GM12878 (cell line): Measurements from ENCODE around the gene TRIM69. TPM values are rescaled to one million over a fixed set of nuclear protein-coding genes. Genes with fewer than 3 reads are reported as not detected.

Experiments used
- BCL11A ChIP-seq: IDR thresholded peaks from 2 replicates; pipeline ENCODE4 v1.6.1; 2011; ENCODE audit warnings: low read depth, low read length
- BRCA1 ChIP-seq: IDR thresholded peaks from 2 replicates; pipeline ENCODE4 v1.6.1; 2011; ENCODE audit warnings: low read depth, low read length, improper control_type of control experiment
- CHD4 ChIP-seq: fragments of 200-600 bp; sonication (generic); IDR thresholded peaks from 2 replicates; pipeline ENCODE4 v1.6.1; 2016; ENCODE audit warnings: mild to moderate bottlenecking
- CREM ChIP-seq: IDR thresholded peaks from 2 replicates; pipeline ENCODE4 v1.6.1; 2014; ENCODE audit warnings: antibody characterized with exemption, low read depth
- EP300 ChIP-seq, 2 experiments: fragments of 150-350 bp in 1 of 2; IDR thresholded peaks; 2 replicates each; pipeline ENCODE4 v1.6.1; 2011 to 2012; ENCODE audit warnings: low read depth in 2 of 2, low read length in 2 of 2, borderline replicate concordance in 1 of 2, improper control_type of control experiment in 1 of 2, inconsistent platforms in 1 of 2; ENCODE audit not compliant: control insufficient read depth in 1 of 2
- ESRRA ChIP-seq: IDR thresholded peaks from 2 replicates; pipeline ENCODE4 v1.6.1; 2012; ENCODE audit warnings: mild to moderate bottlenecking, low read length, improper control_type of control experiment
- EZH2 ChIP-seq: IDR thresholded peaks from 2 replicates; pipeline ENCODE4 v1.6.1; 2012; ENCODE audit warnings: low read depth, mild to moderate bottlenecking, control low read depth, inconsistent platforms, low read length, borderline replicate concordance; ENCODE audit not compliant: control insufficient read depth
- FOS ChIP-seq: IDR thresholded peaks from 3 replicates; pipeline ENCODE4 v1.6.1; 2011; ENCODE audit warnings: borderline replicate concordance; ENCODE audit not compliant: insufficient read length; ENCODE audit errors: extremely low read depth
- GATAD2B ChIP-seq: fragments of 450-650 bp; conservative IDR thresholded peaks from 2 replicates; pipeline ENCODE4 v1.6.1; 2017; ENCODE audit warnings: low read depth, mild to moderate bottlenecking, moderate library complexity
- HDGF ChIP-seq: fragments of 450-650 bp; IDR thresholded peaks from 2 replicates; pipeline ENCODE4 v1.6.1; 2016; ENCODE audit warnings: antibody characterized with exemption
- KAT2A ChIP-seq: conservative IDR thresholded peaks from 2 replicates; pipeline ENCODE4 v1.6.1; 2011; ENCODE audit warnings: low read depth, low read length; ENCODE audit not compliant: control insufficient read depth
- LARP7 ChIP-seq: fragments of 450-650 bp; IDR thresholded peaks from 2 replicates; pipeline ENCODE4 v1.6.1; 2017; ENCODE audit warnings: mild to moderate bottlenecking
- MEF2A ChIP-seq: IDR thresholded peaks from 2 replicates; pipeline ENCODE4 v1.6.1; 2011; ENCODE audit warnings: low read depth, mild to moderate bottlenecking, low read length, moderate library complexity; ENCODE audit not compliant: insufficient read depth
- MTA3 ChIP-seq: IDR thresholded peaks from 2 replicates; pipeline ENCODE4 v1.6.1; 2012; ENCODE audit warnings: low read length, inconsistent platforms, borderline replicate concordance
- NFYB ChIP-seq: IDR thresholded peaks from 2 replicates; pipeline ENCODE4 v1.6.1; 2011; ENCODE audit warnings: low read depth, mild to moderate bottlenecking, low read length, improper control_type of control experiment, moderate library complexity; ENCODE audit not compliant: insufficient read depth
- NR2C1 ChIP-seq: fragments of 450-650 bp; IDR thresholded peaks from 2 replicates; pipeline ENCODE4 v1.6.1; 2017; ENCODE audit warnings: antibody characterized with exemption, mild to moderate bottlenecking, moderate library complexity
- PAX8 ChIP-seq: fragments of 450-650 bp; IDR thresholded peaks from 2 replicates; pipeline ENCODE4 v1.6.1; 2017; ENCODE audit warnings: mild to moderate bottlenecking, moderate library complexity
- PML ChIP-seq: IDR thresholded peaks from 2 replicates; pipeline ENCODE4 v1.6.1; 2012; ENCODE audit warnings: low read length, inconsistent platforms
- POLR2AphosphoS2 ChIP-seq: IDR thresholded peaks from 2 replicates; pipeline ENCODE4 v1.6.1; 2011; ENCODE audit warnings: low read depth, mild to moderate bottlenecking, low read length, improper control_type of control experiment, moderate library complexity
- RCOR1 ChIP-seq: conservative IDR thresholded peaks from 2 replicates; pipeline ENCODE4 v1.6.1; 2012; ENCODE audit warnings: low read depth, low read length, improper control_type of control experiment
- SIX5 ChIP-seq: IDR thresholded peaks from 2 replicates; pipeline ENCODE4 v1.6.1; 2011; ENCODE audit warnings: mild to moderate bottlenecking, low read depth, low read length, moderate library complexity; ENCODE audit not compliant: severe bottlenecking
- SPI1 ChIP-seq: IDR thresholded peaks from 2 replicates; pipeline ENCODE4 v1.6.1; 2011; ENCODE audit warnings: low read depth, mild to moderate bottlenecking, low read length, moderate library complexity, borderline replicate concordance; ENCODE audit not compliant: insufficient read depth
- SREBF1 ChIP-seq: IDR thresholded peaks from 2 replicates; pipeline ENCODE4 v1.6.1; 2012; ENCODE audit warnings: mild to moderate bottlenecking, low read length
- SUZ12 ChIP-seq: fragments of 200-600 bp; sonication (generic); IDR thresholded peaks from one replicate; pipeline ENCODE4 v1.6.1; 2018; ENCODE audit warnings: antibody characterized with exemption, mild to moderate bottlenecking; ENCODE audit not compliant: unreplicated experiment
- TARDBP ChIP-seq: IDR thresholded peaks from 2 replicates; pipeline ENCODE4 v1.6.1; 2016; ENCODE audit warnings: borderline replicate concordance
- TCF12 ChIP-seq: IDR thresholded peaks from 2 replicates; pipeline ENCODE4 v1.6.1; 2011; ENCODE audit warnings: low read depth, mild to moderate bottlenecking, low read length
- TCF7 ChIP-seq: IDR thresholded peaks from 2 replicates; pipeline ENCODE4 v1.6.1; 2014; ENCODE audit warnings: antibody characterized with exemption, borderline replicate concordance
- ZNF622 ChIP-seq: fragments of 450-650 bp; IDR thresholded peaks from 2 replicates; pipeline ENCODE4 v1.6.1; 2017; ENCODE audit warnings: mild to moderate bottlenecking, inconsistent platforms
- ZSCAN29 ChIP-seq: fragments of 450-650 bp; IDR thresholded peaks from 2 replicates; pipeline ENCODE4 v1.6.1; 2017; ENCODE audit warnings: mild to moderate bottlenecking, moderate library complexity
- ZZZ3 ChIP-seq: IDR thresholded peaks from 2 replicates; pipeline ENCODE4 v1.6.1; 2011; ENCODE audit warnings: low read depth; ENCODE audit not compliant: control insufficient read depth, insufficient read length
- polyA plus RNA-seq, 11 experiments: library from polyadenylated mRNA; depleted of rRNA in 4 of 11; unstranded in 6 of 11; stranded (reverse) in 5 of 11; fragments of >200 nt; fragmentation: Nextera tagmentation in 4 of 11; fragmentation: Illumina TruSeq in 1 of 11; extraction: Ambion mirVana in 4 of 11; extraction: Trizol in 1 of 11; gene quantifications; 1 replicate in 1 of 11; 2 replicates in 10 of 11; pipeline versions ENCODE4 v1.2.1 to v1.2.3, GENCODE V29; 2011 to 2016; ENCODE audit warnings: inconsistent platforms in 2 of 11, missing spikeins in 2 of 11, low read depth in 1 of 11
- total RNA-seq, 4 experiments: library from RNA; depleted of rRNA in 3 of 4; stranded (reverse); fragments of >200 nt in 3 of 4; fragmentation: Illumina TruSeq in 1 of 4; extraction: Trizol in 1 of 4; gene quantifications; 2 replicates each; pipeline versions ENCODE4 v1.2.1 to v1.2.3, GENCODE V29; 2013 to 2021
- TF ChIP-seq, protein P1 (sequence below): fragments of 450-650 bp; IDR thresholded peaks from 2 replicates; pipeline ENCODE4 v1.6.1; 2014; ENCODE audit warnings: mild to moderate bottlenecking
- TF ChIP-seq, protein P2 (sequence below): IDR thresholded peaks from 2 replicates; pipeline ENCODE4 v1.6.1; 2011; ENCODE audit warnings: borderline replicate concordance, low read depth, mild to moderate bottlenecking, moderate library complexity, mixed read lengths, low read length; ENCODE audit not compliant: insufficient read depth; ENCODE audit errors: extremely low read length

Gene TRIM69
- total and polyA plus RNA-seq, 10 of the 15 experiments (the other 5 are each of a cell fraction or from before 2014, with no cell fraction given): 11.2 to 52.7 (median 37.8) TPM

DNA sequence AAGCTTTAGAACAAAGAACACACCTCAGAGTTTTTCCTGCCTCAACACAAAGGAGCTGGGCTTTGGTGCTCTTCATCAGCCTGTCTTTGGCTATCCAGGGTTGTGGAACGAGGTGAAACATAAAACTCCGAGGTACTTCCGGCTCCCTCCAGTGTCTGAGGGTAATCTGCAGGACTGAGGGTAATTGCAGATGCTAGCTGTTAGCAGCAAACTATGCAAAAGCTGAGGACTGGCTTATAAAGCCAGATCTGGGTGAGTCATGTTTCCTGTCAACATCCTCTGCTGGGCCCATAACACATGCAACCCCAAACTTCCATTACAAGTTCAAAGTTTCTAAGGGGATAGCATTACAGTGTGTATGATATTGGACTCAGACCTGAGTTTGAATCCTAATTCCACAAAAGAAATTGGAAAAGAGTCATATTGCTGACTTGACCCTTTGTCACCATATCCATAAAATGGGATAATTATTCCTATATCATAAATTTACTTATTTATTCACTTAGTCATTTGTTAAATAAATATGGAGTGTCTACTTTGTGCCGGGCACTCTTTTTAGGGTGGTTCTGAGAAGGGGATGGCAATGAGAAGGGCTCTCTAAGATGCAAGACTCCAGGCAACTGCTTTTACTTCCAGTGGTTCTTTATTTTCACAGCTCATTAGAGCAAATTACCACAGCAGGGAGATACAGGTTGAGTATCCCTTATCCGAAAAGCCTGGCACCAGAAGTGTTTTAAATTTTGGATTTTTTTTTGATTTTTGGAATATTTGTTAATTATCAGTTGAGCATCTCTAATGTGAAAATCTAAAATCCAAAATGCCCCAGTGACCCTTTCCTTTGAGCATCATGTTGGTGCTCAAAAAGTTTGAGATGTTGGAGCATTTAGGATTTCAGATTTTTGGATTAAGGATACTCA lies 9.5 kb upstream of the TRIM69 start (continued):
- TF ChIP-seq CHD4 (no peak), BRCA1 (no peak), POLR2AphosphoS2 (peak; percentile 88), SPI1 (0 out of 2 replicates have a peak, but pooled peaks have one; percentile 2), TCF12 (peak; percentile 73), GATAD2B (no peak), TARDBP (peak; percentile 77; the same call in 1 of the 2 replicates), ZZZ3 (no peak), TCF7 (peak; percentile 20; the same call in 1 of the 2 replicates), ZNF622 (no peak), SREBF1 (no peak), HDGF (0 out of 2 replicates have a peak, but pooled peaks have one; percentile 27), KAT2A (no peak), ESRRA (no peak), LARP7 (0 out of 2 replicates have a peak, but pooled peaks have one; percentile 13), NR2C1 (no peak), PAX8 (no peak; the same call in 1 of the 2 replicates), RCOR1 (no peak), SIX5 (no peak), NFYB (no peak), BCL11A (peak; percentile 76), CREM (peak; percentile 56; the same call in 1 of the 2 replicates), MTA3 (peak; percentile 94), EZH2 (no peak), MEF2A (no peak), FOS (no peak), SUZ12 (no peak), ZSCAN29 (no peak), PML (peak; percentile 100), EP300 (IDR thresholded peaks at IDR 0.05; ENCODE audit: borderline replicate concordance in 1 of 2, control insufficient read depth in 1 of 2, low read depth in 2 of 2, low read length in 2 of 2) (no peak; a peak in 1 of 4 replicates)
- TF ChIP-seq, protein P1, sequence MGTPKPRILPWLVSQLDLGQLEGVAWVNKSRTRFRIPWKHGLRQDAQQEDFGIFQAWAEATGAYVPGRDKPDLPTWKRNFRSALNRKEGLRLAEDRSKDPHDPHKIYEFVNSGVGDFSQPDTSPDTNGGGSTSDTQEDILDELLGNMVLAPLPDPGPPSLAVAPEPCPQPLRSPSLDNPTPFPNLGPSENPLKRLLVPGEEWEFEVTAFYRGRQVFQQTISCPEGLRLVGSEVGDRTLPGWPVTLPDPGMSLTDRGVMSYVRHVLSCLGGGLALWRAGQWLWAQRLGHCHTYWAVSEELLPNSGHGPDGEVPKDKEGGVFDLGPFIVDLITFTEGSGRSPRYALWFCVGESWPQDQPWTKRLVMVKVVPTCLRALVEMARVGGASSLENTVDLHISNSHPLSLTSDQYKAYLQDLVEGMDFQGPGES: no peak
- TF ChIP-seq, protein P2, sequence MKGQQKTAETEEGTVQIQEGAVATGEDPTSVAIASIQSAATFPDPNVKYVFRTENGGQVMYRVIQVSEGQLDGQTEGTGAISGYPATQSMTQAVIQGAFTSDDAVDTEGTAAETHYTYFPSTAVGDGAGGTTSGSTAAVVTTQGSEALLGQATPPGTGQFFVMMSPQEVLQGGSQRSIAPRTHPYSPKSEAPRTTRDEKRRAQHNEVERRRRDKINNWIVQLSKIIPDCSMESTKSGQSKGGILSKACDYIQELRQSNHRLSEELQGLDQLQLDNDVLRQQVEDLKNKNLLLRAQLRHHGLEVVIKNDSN: no peak
